Neural progenitor cell (in vitro differentiated cells): Measurements from ENCODE around the gene NFKBIE. TPM values are rescaled to one million over a fixed set of nuclear protein-coding genes. Genes with fewer than 3 reads are reported as not detected.

Experiments
- DNase-seq: peaks from one replicate; pipeline ENCODE4 v3.0.0-alpha.2; 2016; ENCODE audit warnings: low spot score
- H2AFZ ChIP-seq: fragments of 200-600 bp; sonication (generic); replicated peaks from 2 replicates; pipeline ENCODE4 v1.6.1; 2016; ENCODE audit warnings: antibody characterized with exemption
- H3F3A ChIP-seq: fragments of 200-600 bp; sonication (generic); 2 replicates; pipeline ENCODE4 v1.6.1; 2016; ENCODE audit warnings: antibody characterized with exemption, low read depth
- H3K27ac ChIP-seq: fragments of 200-600 bp; sonication (generic); 2 replicates; pipeline ENCODE4 v1.5.1; 2016; ENCODE audit warnings: mild to moderate bottlenecking
- H3K27me3 ChIP-seq: fragments of 200-600 bp; sonication (generic); 2 replicates; pipeline ENCODE4 v1.6.1; 2016; ENCODE audit warnings: mild to moderate bottlenecking, moderate library complexity
- H3K36me3 ChIP-seq: fragments of 200-600 bp; sonication (generic); 2 replicates; pipeline ENCODE4 v1.5.1; 2016
- H3K4me1 ChIP-seq: fragments of 200-600 bp; sonication (generic); 2 replicates; pipeline ENCODE4 v1.6.1; 2016; ENCODE audit warnings: mixed run types
- H3K4me2 ChIP-seq: fragments of 200-600 bp; sonication (generic); 2 replicates; pipeline ENCODE4 v1.6.1; 2016
- H3K4me3 ChIP-seq: fragments of 200-600 bp; sonication (generic); 2 replicates; pipeline ENCODE4 v1.5.1; 2016
- H3K79me2 ChIP-seq: fragments of 200-600 bp; sonication (generic); 2 replicates; pipeline ENCODE4 v1.6.1; 2016; ENCODE audit warnings: low read depth
- H3K9ac ChIP-seq: fragments of 200-600 bp; sonication (generic); 2 replicates; pipeline ENCODE4 v1.6.1; 2016
- H3K9me3 ChIP-seq: fragments of 200-600 bp; sonication (generic); 2 replicates; pipeline ENCODE4 v1.5.1; 2016; ENCODE audit warnings: low read depth
- H4K20me1 ChIP-seq: fragments of 200-600 bp; sonication (generic); 2 replicates; pipeline ENCODE4 v1.6.1; 2016; ENCODE audit warnings: low read depth
- H3K27ac Mint-ChIP-seq: 3 replicates; pipeline ENCODE4 v1.8.0; 2021; ENCODE audit warnings: mixed read lengths
- H3K27me3 Mint-ChIP-seq: 2 replicates; pipeline ENCODE4 v1.8.0; 2022; ENCODE audit warnings: low read depth, mild to moderate bottlenecking, inconsistent platforms, moderate library complexity, mixed read lengths; ENCODE audit not compliant: insufficient read depth
- H3K36me3 Mint-ChIP-seq: 3 replicates; pipeline ENCODE4 v1.8.0; 2021; ENCODE audit warnings: mixed read lengths
- H3K4me1 Mint-ChIP-seq: 3 replicates; pipeline ENCODE4 v1.8.0; 2021; ENCODE audit warnings: mixed read lengths
- H3K4me3 Mint-ChIP-seq: 3 replicates; pipeline ENCODE4 v1.8.0; 2021; ENCODE audit warnings: mild to moderate bottlenecking, moderate library complexity, mixed read lengths
- H3K9me3 Mint-ChIP-seq: 3 replicates; pipeline ENCODE4 v1.8.0; 2020; ENCODE audit warnings: mixed read lengths
- CTCF ChIP-seq: fragments of 200-600 bp; sonication (generic); IDR thresholded peaks from 2 replicates; pipeline ENCODE4 v1.5.1; 2017; ENCODE audit warnings: antibody characterized with exemption, mild to moderate bottlenecking
- EZH2 ChIP-seq: fragments of 200-600 bp; sonication (generic); IDR thresholded peaks from 2 replicates; pipeline ENCODE4 v1.6.1; 2017; ENCODE audit warnings: antibody characterized with exemption, mild to moderate bottlenecking, moderate library complexity
- EZH2phosphoT487 ChIP-seq: fragments of 200-600 bp; sonication (generic); IDR thresholded peaks from 2 replicates; pipeline ENCODE4 v1.6.1; 2017; ENCODE audit warnings: antibody characterized with exemption
- total RNA-seq: library from RNA; depleted of rRNA; stranded (reverse); fragments of >200 nt; gene quantifications from 2 replicates; pipeline ENCODE4 v1.2.3, GENCODE V29; 2015; ENCODE audit warnings: low replicate concordance

NFKBIE gene
- total RNA-seq, 1 donor from 2014 or later = 5.1 TPM

- H3K27ac Mint-ChIP-seq = no peak overlapping the region
- H3K4me3 ChIP-seq = no peak overlapping the region
- peaks cover 19% of the 10 kb centered on the region for H3K27me3 ChIP-seq
- H4K20me1 ChIP-seq = peaks cover 10% of the 10 kb centered on the region
- H3K4me1 Mint-ChIP-seq = peaks cover 64% of the 10 kb centered on the region
- H3K9me3 Mint-ChIP-seq = no peaks in the 10 kb centered on the region
- peaks cover 2% of the 10 kb centered on the region for H3K27me3 Mint-ChIP-seq
- peaks cover 28% of the 10 kb centered on the region for H3F3A ChIP-seq
- DNase-seq = no peak
- H3K4me3 Mint-ChIP-seq = peak overlapping the region; percentile 86
- TF ChIP-seq CTCF = no peak
- TF ChIP-seq EZH2phosphoT487 = no peak
- no peak for TF ChIP-seq EZH2
- no peak overlapping the region for H2AFZ ChIP-seq
- no peak overlapping the region for H3K9ac ChIP-seq
- H3K4me1 ChIP-seq = peaks cover 43% of the 10 kb centered on the region
- no peaks in the 10 kb centered on the region for H3K36me3 ChIP-seq
- no peak overlapping the region for H3K4me2 ChIP-seq
- H3K9me3 ChIP-seq = no peaks in the 10 kb centered on the region
- no peak overlapping the region for H3K27ac ChIP-seq
- peaks cover 14% of the 10 kb centered on the region for H3K79me2 ChIP-seq
- no peaks in the 10 kb centered on the region for H3K36me3 Mint-ChIP-seq
These were observed 996 bp upstream of the NFKBIE start for GRCh38 chr6:44266347-44266746.

DNA sequence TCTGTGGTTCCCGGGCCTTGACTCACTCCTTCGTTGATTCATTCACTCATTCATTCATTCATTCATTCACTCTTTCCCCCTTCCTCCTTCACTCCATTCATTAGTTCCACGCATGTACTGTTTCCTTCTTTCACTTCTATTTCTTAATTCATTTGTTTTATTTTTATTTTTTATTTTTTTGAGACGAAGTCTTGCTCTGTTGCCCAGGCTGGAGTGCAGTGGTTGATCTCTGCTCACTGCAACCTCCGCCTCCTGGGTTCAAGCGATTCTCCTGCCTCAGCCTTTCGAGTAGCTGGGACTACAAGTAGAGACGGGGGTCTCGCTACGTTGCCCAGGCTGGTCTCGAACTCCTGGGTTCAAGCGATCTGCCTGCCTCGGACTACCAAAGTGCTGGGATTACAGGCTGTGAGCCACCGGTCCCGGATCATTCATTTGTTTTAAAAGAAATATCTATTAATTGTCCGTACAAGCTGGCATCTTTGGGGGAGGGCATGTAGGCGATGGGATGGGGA is 427 bp upstream of the NFKBIE start:
- peaks cover 42% of the 10 kb centered on the region for H3K4me1 ChIP-seq

DNA sequence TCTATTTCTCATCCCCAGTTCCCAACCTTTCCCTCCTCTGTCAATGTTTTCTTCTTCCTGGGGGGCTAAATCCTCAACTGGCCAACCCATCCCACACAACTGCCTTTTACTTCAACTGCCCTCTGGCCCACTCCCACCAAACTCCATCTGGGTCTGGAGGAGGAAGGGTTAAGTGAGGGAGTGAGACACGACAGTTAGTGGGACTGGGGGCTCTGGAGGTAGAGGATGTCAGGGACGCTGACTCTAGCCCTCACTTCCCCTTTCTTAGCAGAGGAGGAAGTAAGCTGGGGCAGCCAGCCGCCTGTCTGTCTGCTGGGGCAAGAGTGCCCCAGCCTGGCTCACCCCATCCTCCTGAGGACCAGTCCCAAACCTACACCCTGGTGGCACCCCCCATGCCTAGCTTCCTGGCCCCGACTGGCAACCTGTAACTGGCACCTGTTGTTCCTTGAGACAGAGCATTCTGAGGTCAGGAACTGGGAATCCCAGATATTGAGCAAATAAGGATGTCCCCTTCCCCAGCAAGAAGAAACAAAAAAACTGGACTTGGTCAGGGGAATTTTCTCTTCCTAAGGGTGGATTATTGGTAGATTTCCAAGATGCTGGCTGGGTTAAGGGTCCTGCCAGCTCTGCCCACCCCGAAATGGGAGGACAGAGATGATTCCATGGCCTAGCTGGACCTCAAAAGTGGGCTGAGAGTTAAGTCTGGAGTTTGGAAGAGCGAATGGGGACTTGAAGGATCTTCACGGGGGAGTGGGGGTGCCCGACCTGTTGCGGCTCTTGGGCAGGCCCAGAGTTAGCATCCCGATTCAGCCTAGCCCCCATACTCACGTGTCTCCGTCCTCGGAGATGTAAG is 971 bp downstream of the NFKBIE start:
- H4K20me1 ChIP-seq = peaks cover 10% of the 10 kb centered on the region
- no peak for DNase-seq
- H3K4me1 ChIP-seq = peaks cover 33% of the 10 kb centered on the region
- H3K27ac ChIP-seq = no peak overlapping the region
- H3K36me3 ChIP-seq = no peaks in the 10 kb centered on the region
- no peaks in the 10 kb centered on the region for H3K9me3 Mint-ChIP-seq
- no peaks in the 10 kb centered on the region for H3K36me3 Mint-ChIP-seq
- H3K27ac Mint-ChIP-seq = peak overlapping the region; percentile 84
- TF ChIP-seq EZH2 (no peak), EZH2phosphoT487 (no peak), CTCF (no peak)
- no peaks in the 10 kb centered on the region for H3K27me3 Mint-ChIP-seq
- H3K4me3 ChIP-seq = peak overlapping the region; percentile 73
- H3K4me3 Mint-ChIP-seq = peak overlapping the region; percentile 93
- H3K27me3 ChIP-seq = peaks cover 7% of the 10 kb centered on the region
- peak overlapping the region; percentile 64 for H2AFZ ChIP-seq
- peak overlapping the region; percentile 56 for H3K9ac ChIP-seq
- peak overlapping the region; percentile 83 for H3K4me2 ChIP-seq
- peaks cover 21% of the 10 kb centered on the region for H3F3A ChIP-seq
- peaks cover 14% of the 10 kb centered on the region for H3K79me2 ChIP-seq
- H3K9me3 ChIP-seq = no peaks in the 10 kb centered on the region
- peaks cover 53% of the 10 kb centered on the region for H3K4me1 Mint-ChIP-seq

More for the DNA sequence above, 427 bp upstream of the NFKBIE start:
- peaks cover 10% of the 10 kb centered on the region for H4K20me1 ChIP-seq
- H3K27me3 ChIP-seq = peaks cover 19% of the 10 kb centered on the region
- H2AFZ ChIP-seq = no peak overlapping the region
- H3K79me2 ChIP-seq = peaks cover 14% of the 10 kb centered on the region
- Mint-ChIP-seq H3K9me3 (no peaks in the 10 kb centered on the region), H3K4me1 (peaks cover 60% of the 10 kb centered on the region), H3K36me3 (no peaks in the 10 kb centered on the region), H3K27ac (peak overlapping the region; percentile 40), H3K27me3 (peaks cover 2% of the 10 kb centered on the region), H3K4me3 (peak overlapping the region; percentile 86)
- H3K9me3 ChIP-seq = no peaks in the 10 kb centered on the region
- peak overlapping the region; percentile 83 for H3K4me2 ChIP-seq
- TF ChIP-seq EZH2phosphoT487 = no peak
- no peak for TF ChIP-seq CTCF
- TF ChIP-seq EZH2 = no peak
- no peak overlapping the region for H3K27ac ChIP-seq
- DNase-seq = no peak
- peak overlapping the region; percentile 73 for H3K4me3 ChIP-seq
- no peaks in the 10 kb centered on the region for H3K36me3 ChIP-seq
- H3F3A ChIP-seq = peaks cover 28% of the 10 kb centered on the region
- H3K9ac ChIP-seq = no peak overlapping the region
